HG03095 (cell line): ENCODE measurements around the gene TARDBP.
"Not testable (repeated sequence)": the region's sequence is repeated elsewhere in the genome, so short reads cannot be mapped to it uniquely, and the experiment has no call there.

ENCODE experiments used
- ATAC-seq: cut with Tn5 transposase; IDR thresholded peaks from one replicate; pipeline ENCODE4 v1.9.1; 2021; ENCODE audit warnings: moderate library complexity; ENCODE audit not compliant: unreplicated experiment

The TARDBP gene

GRCh38 chr1:11059155-11059967, 46.9 kb downstream of the TARDBP start:
- ATAC-seq = peak; percentile 3

- peak; percentile 83 for ATAC-seq
Measured at GRCh38 chr1:11059968-11060830, 47.7 kb downstream of the TARDBP start, which contains the start of gene SRM. Gene SRM, minus strand, starts transcription at chr1:11060018. Its CDS starts 75 bp downstream, at chr1:11059943.

GRCh38 chr1:11061652-11062365, 49.4 kb downstream of the TARDBP start:
- no peak for ATAC-seq

- ATAC-seq = no peak
Measured at GRCh38 chr1:11062965-11063401, 50.5 kb downstream of the TARDBP start.

- not testable (repeated sequence) for ATAC-seq
Measured at GRCh38 chr1:11063937-11064537, 51.6 kb downstream of the TARDBP start.

- no peak for ATAC-seq
Measured at GRCh38 chr1:11064942-11065341, 52.5 kb downstream of the TARDBP start.

- ATAC-seq = no peak
Measured at GRCh38 chr1:11065796-11066195, 53.3 kb downstream of the TARDBP start.

- ATAC-seq = no peak
Measured at GRCh38 chr1:11067716-11068599, 55.5 kb downstream of the TARDBP start.

- ATAC-seq = no peak
Measured at GRCh38 chr1:11068600-11069473, 56.4 kb downstream of the TARDBP start.

- ATAC-seq = no peak
Measured at GRCh38 chr1:11070876-11071275, 58.4 kb downstream of the TARDBP start.

GRCh38 chr1:11071463-11072215, 59.2 kb downstream of the TARDBP start:
- ATAC-seq = no peak

GRCh38 chr1:11072216-11072917, 59.9 kb downstream of the TARDBP start:
- ATAC-seq = no peak

GRCh38 chr1:11073398-11073797, 60.9 kb downstream of the TARDBP start:
- not testable (repeated sequence) for ATAC-seq
